GM13977 (cell line): Measurements from ENCODE around the gene ABHD16B.

Experiments
- DNase-seq: peaks from one replicate; pipeline ENCODE4 v3.0.0; 2012; ENCODE audit warnings: low spot score
- CTCF ChIP-seq: IDR thresholded peaks from 2 replicates; pipeline ENCODE4 v1.5.1; 2012; ENCODE audit warnings: mild to moderate bottlenecking, control low read depth; ENCODE audit not compliant: insufficient read depth; ENCODE audit errors: extremely low read depth, missing control alignments
- in situ Hi-C: fragments of 300-500 bp; cut with MboI; formaldehyde crosslinking; loops from one replicate; pipeline ENCODE4 v1.12.0; 2022; ENCODE audit warnings: low sequenced_read_pairs, low pct_unique_long_range_greater_than_20kb, mixed read lengths, inconsistent platforms; ENCODE audit not compliant: unreplicated experiment

Gene ABHD16B

GRCh38 chr20:63908008-63908682 lies 46.8 kb downstream of the ABHD16B start:
- in situ Hi-C loops, result no loop called here
- no peak for TF ChIP-seq CTCF
- no peak for DNase-seq

GRCh38 chr20:63911176-63911575 lies 49.9 kb downstream of the ABHD16B start:
- no peak for DNase-seq
- no peak for TF ChIP-seq CTCF
- in situ Hi-C loops, result no loop called here
